ENCODE measurements around the gene FANCC. TPM values are rescaled to one million over a fixed set of nuclear protein-coding genes. Genes with fewer than 3 reads are reported as not detected.

FANCC gene
- total RNA-seq, 4 donors from 2014 or later: 13.8 to 32.2 (median 21.4) TPM

DNA sequence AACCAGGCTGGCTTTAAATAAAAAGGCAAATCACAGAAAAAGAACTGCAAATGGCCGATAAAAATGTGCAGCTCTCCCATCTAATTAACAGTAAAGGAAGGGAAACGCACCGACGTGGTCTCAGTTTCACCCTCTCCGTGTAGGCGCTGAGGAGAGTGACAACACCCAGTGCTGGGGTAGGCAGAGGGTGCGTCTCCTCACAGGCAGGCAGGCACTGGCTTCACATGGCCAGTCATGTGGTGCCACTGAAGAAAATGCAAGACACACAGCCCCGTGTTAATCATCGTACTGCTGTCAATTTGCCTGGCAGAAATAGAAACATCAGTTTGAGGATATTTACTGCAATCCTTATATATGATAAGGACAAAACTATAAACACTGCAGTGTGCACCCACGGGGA is 178.4 kb downstream of the FANCC start:
- no peak for DNase-seq
- peaks cover 0 to 3% (median 0%) of the 10 kb centered on the region in 4 donors for H3K4me1 ChIP-seq
- no peak overlapping the region for H3K27ac ChIP-seq
- H3K9me3 ChIP-seq: no peaks in the 10 kb centered on the region
- no peak overlapping the region for H3K4me3 ChIP-seq
- TF ChIP-seq POLR2A (IDR thresholded peaks at IDR 0.05): no peak
- TF ChIP-seq, protein P1, sequence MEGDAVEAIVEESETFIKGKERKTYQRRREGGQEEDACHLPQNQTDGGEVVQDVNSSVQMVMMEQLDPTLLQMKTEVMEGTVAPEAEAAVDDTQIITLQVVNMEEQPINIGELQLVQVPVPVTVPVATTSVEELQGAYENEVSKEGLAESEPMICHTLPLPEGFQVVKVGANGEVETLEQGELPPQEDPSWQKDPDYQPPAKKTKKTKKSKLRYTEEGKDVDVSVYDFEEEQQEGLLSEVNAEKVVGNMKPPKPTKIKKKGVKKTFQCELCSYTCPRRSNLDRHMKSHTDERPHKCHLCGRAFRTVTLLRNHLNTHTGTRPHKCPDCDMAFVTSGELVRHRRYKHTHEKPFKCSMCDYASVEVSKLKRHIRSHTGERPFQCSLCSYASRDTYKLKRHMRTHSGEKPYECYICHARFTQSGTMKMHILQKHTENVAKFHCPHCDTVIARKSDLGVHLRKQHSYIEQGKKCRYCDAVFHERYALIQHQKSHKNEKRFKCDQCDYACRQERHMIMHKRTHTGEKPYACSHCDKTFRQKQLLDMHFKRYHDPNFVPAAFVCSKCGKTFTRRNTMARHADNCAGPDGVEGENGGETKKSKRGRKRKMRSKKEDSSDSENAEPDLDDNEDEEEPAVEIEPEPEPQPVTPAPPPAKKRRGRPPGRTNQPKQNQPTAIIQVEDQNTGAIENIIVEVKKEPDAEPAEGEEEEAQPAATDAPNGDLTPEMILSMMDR (IDR thresholded peaks at IDR 0.05): no peak
- no peaks in the 10 kb centered on the region for H3K36me3 ChIP-seq
- H3K27me3 ChIP-seq: no peaks in the 10 kb centered on the region

- Histone ChIP-seq H3K36me3 (no peaks in the 10 kb centered on the region), H3K4me3 (no peak overlapping the region), H3K4me1 (peaks cover 0 to 3% (median 0%) of the 10 kb centered on the region in 4 donors), H3K27ac (no peak overlapping the region), H3K27me3 (no peaks in the 10 kb centered on the region), H3K9me3 (no peaks in the 10 kb centered on the region)
- DNase-seq: no peak
- TF ChIP-seq, protein P1 (IDR thresholded peaks at IDR 0.05): no peak
- TF ChIP-seq POLR2A (IDR thresholded peaks at IDR 0.05): no peak
Measured at GRCh38 chr9:95138474-95138873, 179.0 kb downstream of the FANCC start.

DNA sequence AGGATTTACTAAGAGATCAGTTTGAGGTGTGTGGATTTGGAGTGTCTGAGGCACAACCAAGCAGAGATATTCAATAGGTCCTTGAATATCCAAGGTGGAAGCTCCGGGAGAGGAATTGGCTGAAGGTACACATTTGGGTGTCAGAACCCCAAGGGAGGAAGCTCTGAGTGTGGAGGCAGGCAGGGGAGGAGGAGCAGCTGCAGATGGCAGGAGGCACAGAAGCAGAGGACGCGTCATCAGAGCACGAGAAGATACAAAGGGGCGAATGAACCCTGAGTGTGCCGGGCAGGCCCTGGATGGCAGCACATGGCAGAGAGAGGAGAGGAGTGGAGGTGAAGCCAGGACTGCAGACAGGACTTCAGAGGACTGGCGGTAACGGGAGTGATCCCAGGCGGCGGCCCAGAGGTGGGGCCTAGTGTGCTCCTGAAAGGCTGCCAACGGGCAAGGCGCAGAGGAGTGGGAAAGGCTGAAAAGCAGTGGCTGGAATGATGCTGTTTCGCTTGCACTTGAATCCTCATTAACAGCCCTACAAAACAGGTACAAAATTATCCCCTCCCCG is 179.8 kb downstream of the FANCC start:
- no peak for DNase-seq
- H3K4me1 ChIP-seq: peaks cover 0 to 8% (median 0%) of the 10 kb centered on the region in 4 donors
- TF ChIP-seq POLR2A (IDR thresholded peaks at IDR 0.05): no peak
- TF ChIP-seq, protein P1 (IDR thresholded peaks at IDR 0.05): no peak
- H3K9me3 ChIP-seq: no peaks in the 10 kb centered on the region
- no peak overlapping the region for H3K27ac ChIP-seq
- no peaks in the 10 kb centered on the region for H3K27me3 ChIP-seq
- no peak overlapping the region for H3K4me3 ChIP-seq
- no peaks in the 10 kb centered on the region for H3K36me3 ChIP-seq

GRCh38 chr9:95135756-95136155 is 181.8 kb downstream of the FANCC start:
- H3K9me3 ChIP-seq: no peaks in the 10 kb centered on the region
- H3K4me3 ChIP-seq: no peak overlapping the region
- TF ChIP-seq, protein P1 (IDR thresholded peaks at IDR 0.05): no peak
- TF ChIP-seq POLR2A (IDR thresholded peaks at IDR 0.05): no peak

GRCh38 chr9:95134457-95134881 is 183.0 kb downstream of the FANCC start:
- Histone ChIP-seq H3K27me3 (no peaks in the 10 kb centered on the region), H3K4me3 (no peak overlapping the region), H3K4me1 (peaks cover 0 to 8% (median 0%) of the 10 kb centered on the region in 4 donors), H3K27ac (peak overlapping the region in 2 of 4 donors; percentile 34 to 60), H3K36me3 (no peaks in the 10 kb centered on the region), H3K9me3 (no peaks in the 10 kb centered on the region)
- peak in 1 of 2 donors; percentile 3 for TF ChIP-seq POLR2A (IDR thresholded peaks at IDR 0.05)
- TF ChIP-seq, protein P1 (IDR thresholded peaks at IDR 0.05): peak in 1 of 6 experiments; percentile 12
- DNase-seq: peak in 1 of 3 donors; percentile 68

More at GRCh38 chr9:95135756-95136155, 181.8 kb downstream of the FANCC start:
- Histone ChIP-seq H3K27ac (no peak overlapping the region), H3K4me1 (peaks cover 0 to 8% (median 0%) of the 10 kb centered on the region in 4 donors), H3K36me3 (no peaks in the 10 kb centered on the region), H3K27me3 (no peaks in the 10 kb centered on the region)
- no peak for DNase-seq
